Right lobe of liver (tissue), 6 donors: Measurements from ENCODE around the gene P3H2. TPM values are rescaled to one million over a fixed set of nuclear protein-coding genes. Genes with fewer than 3 reads are reported as not detected.

Experiments used
- ATAC-seq, 4 donors: fragments of 200-7000 bp; cut with Tn5 transposase; one replicate each; pipeline ENCODE4 v1.9.1; 2020; ENCODE audit warnings: mild to moderate bottlenecking in 4 of 4, moderate library complexity in 4 of 4
- DNase-seq, 3 donors: peaks; one replicate each; pipeline ENCODE4 v3.0.0-alpha.2; 2020
- H3K27ac ChIP-seq, 3 donors: fragments of 200-600 bp; one replicate each; pipeline ENCODE4 v1.8.0; 2022
- H3K27me3 ChIP-seq, 2 donors: fragments of 200-600 bp; one replicate each; pipeline ENCODE4 v1.8.0; 2022
- H3K36me3 ChIP-seq, 4 donors: fragments of 200-600 bp; sonication (generic) in 1 of 4; one replicate each; pipeline versions ENCODE4 v1.5.1 to v1.8.0; 2017 to 2022; ENCODE audit warnings: control low read depth in 1 of 4
- H3K4me1 ChIP-seq, 4 donors: fragments of 200-600 bp; sonication (generic) in 1 of 4; one replicate each; pipeline versions ENCODE4 v1.5.1 to v1.8.0; 2017 to 2022; ENCODE audit warnings: control low read depth in 1 of 4
- H3K4me3 ChIP-seq, 3 donors: fragments of 200-600 bp; one replicate each; pipeline ENCODE4 v1.8.0; 2022
- H3K9me3 ChIP-seq, 4 donors: fragments of 200-600 bp; sonication (generic) in 1 of 4; one replicate each; pipeline versions ENCODE4 v1.5.1 to v1.8.0; 2017 to 2022; ENCODE audit warnings: control low read depth in 1 of 4
- CTCF ChIP-seq, 4 donors: fragments of 200-600 bp in 3 of 4; fragments of 450-650 bp in 1 of 4; IDR thresholded peaks; one replicate each; pipeline versions ENCODE4 v1.5.1 to v1.8.0; 2016 to 2022; ENCODE audit warnings: antibody characterized with exemption in 4 of 4, mild to moderate bottlenecking in 2 of 4
- POLR2A ChIP-seq: fragments of 450-650 bp; IDR thresholded peaks from one replicate; pipeline ENCODE4 v1.6.1; 2017; ENCODE audit warnings: antibody characterized with exemption, mild to moderate bottlenecking
- WGBS: methylation state at CpG from one replicate; pipeline ENCODE4 v1.1.6; 2018; ENCODE audit warnings: low coverage, low lambda C conversion rate; ENCODE audit not compliant: insufficient coverage; ENCODE audit errors: missing lambda C conversion rate; 5-methylcytosine and 5-hydroxymethylcytosine counted together
- intact Hi-C, 2 donors: fragments of 100-400 bp; cut with DNase I; formaldehyde crosslinking; loops; one replicate each; pipeline versions ENCODE4 v1.11.2 to v1.14.1; 2022
- total RNA-seq, 6 experiments: library from RNA; depleted of rRNA in 2 of 6; stranded (reverse); fragments of >200 nt in 2 of 6; fragmentation: NEBNext Ultra II Directional in 3 of 6; extraction: Animal tissue kit (Norgen Biotek cat#: 25700) in 3 of 6; gene quantifications; one replicate each; pipeline versions ENCODE4 v1.1.0 to v1.2.4, GENCODE V29; 2016 to 2023
- donor health status: DM: no; HTN: yes; CAD: no.
- donor health status: DM: no; HTN: no; CAD: no.
- donor health status: DM: no; HTN: no; CAD: no.
- donor health status: DM: no; HTN: yes; CAD: no.
- donor health status: DM: no; HTN: yes; CAD: no.

The P3H2 gene
- total RNA-seq, 6 experiments from 2014 or later = 3.2 to 8.7 (median 6.5) TPM

GRCh38 chr3:189975391-189975990 is 145.2 kb downstream of the P3H2 start:
- intact Hi-C loops = no loop called here
- Histone ChIP-seq H3K4me3 (no peak overlapping the region), H3K27me3 (no peaks in the 10 kb centered on the region), H3K27ac (no peak overlapping the region), H3K4me1 (no peaks in the 10 kb centered on the region), H3K36me3 (no peaks in the 10 kb centered on the region), H3K9me3 (no peaks in the 10 kb centered on the region)
- no peak for DNase-seq
- TF ChIP-seq CTCF (IDR thresholded peaks at IDR 0.05) = no peak
- no peak for TF ChIP-seq POLR2A
- 44% methylated on average over 4 of the region's 4 CpGs for WGBS
- peak in 1 of 4 donors; percentile 12 for ATAC-seq

GRCh38 chr3:189974359-189974758 is 146.3 kb downstream of the P3H2 start:
- no peaks in the 10 kb centered on the region for H3K9me3 ChIP-seq
- no peak for ATAC-seq
- no peak overlapping the region for H3K4me3 ChIP-seq
- no peaks in the 10 kb centered on the region for H3K36me3 ChIP-seq
- H3K27ac ChIP-seq = no peak overlapping the region
- intact Hi-C loops = no loop called here
- H3K27me3 ChIP-seq = no peaks in the 10 kb centered on the region
- no peaks in the 10 kb centered on the region for H3K4me1 ChIP-seq
- WGBS = 83% methylated on average over 8 of the region's 12 CpGs
- DNase-seq = no peak
- TF ChIP-seq CTCF (IDR thresholded peaks at IDR 0.05) (no peak), POLR2A (no peak)

GRCh38 chr3:189967254-189967865 is 153.3 kb downstream of the P3H2 start:
- Histone ChIP-seq H3K4me1 (no peaks in the 10 kb centered on the region), H3K36me3 (no peaks in the 10 kb centered on the region), H3K27ac (no peak overlapping the region), H3K9me3 (no peaks in the 10 kb centered on the region), H3K4me3 (no peak overlapping the region), H3K27me3 (no peaks in the 10 kb centered on the region)
- intact Hi-C loops = no loop called here
- TF ChIP-seq CTCF (IDR thresholded peaks at IDR 0.05) (peak; percentile 81 to 88 (median 86)), POLR2A (no peak)
- ATAC-seq (peak; percentile 71 to 85 (median 80)), DNase-seq (no peak)
- 22% methylated on average over 5 of the region's 5 CpGs for WGBS

- intact Hi-C loops = no loop called here
- WGBS = 32% methylated on average over 5 of the region's 5 CpGs
- ATAC-seq = no peak
Measured at GRCh38 chr3:189966843-189967242, 153.9 kb downstream of the P3H2 start.

More at GRCh38 chr3:189966843-189967242, 153.9 kb downstream of the P3H2 start:
- Histone ChIP-seq H3K27ac (no peak overlapping the region), H3K36me3 (no peaks in the 10 kb centered on the region), H3K27me3 (no peaks in the 10 kb centered on the region), H3K9me3 (no peaks in the 10 kb centered on the region), H3K4me1 (no peaks in the 10 kb centered on the region), H3K4me3 (no peak overlapping the region)
- TF ChIP-seq POLR2A = no peak
- TF ChIP-seq CTCF (IDR thresholded peaks at IDR 0.05) = no peak
- DNase-seq = no peak
